Type B pancreatic cell (in vitro differentiated cells): ENCODE measurements around the gene MSL3. TPM values are rescaled to one million over a fixed set of nuclear protein-coding genes. Genes with fewer than 3 reads are reported as not detected.

Source experiments
- DNase-seq: peaks from one replicate; pipeline ENCODE4 v3.0.0; 2021; ENCODE audit warnings: mixed read lengths; ENCODE audit not compliant: unreplicated experiment; ENCODE audit errors: extremely low spot score
- H3K27ac Mint-ChIP-seq: 2 replicates; pipeline ENCODE4 v1.8.0; 2021; ENCODE audit warnings: mild to moderate bottlenecking, mixed read lengths
- H3K27me3 Mint-ChIP-seq: 2 replicates; pipeline ENCODE4 v1.8.0; 2021; ENCODE audit warnings: mixed read lengths
- H3K36me3 Mint-ChIP-seq: 2 replicates; pipeline ENCODE4 v1.8.0; 2021; ENCODE audit warnings: mixed read lengths
- H3K4me1 Mint-ChIP-seq: one replicate; pipeline ENCODE4 v1.8.0; 2021; ENCODE audit warnings: mixed read lengths; ENCODE audit not compliant: unreplicated experiment
- H3K4me3 Mint-ChIP-seq: 2 replicates; pipeline ENCODE4 v1.8.0; 2021; ENCODE audit warnings: mild to moderate bottlenecking, mixed read lengths
- H3K9me3 Mint-ChIP-seq: 2 replicates; pipeline ENCODE4 v1.8.0; 2021; ENCODE audit warnings: mixed read lengths
- total RNA-seq: library from RNA; stranded (reverse); gene quantifications from 2 replicates; pipeline ENCODE4 v1.2.1, GENCODE V29; 2021; ENCODE audit warnings: low replicate concordance
- TF ChIP-seq, protein P1 (sequence below): fragments of 200-600 bp; sonication (generic); conservative IDR thresholded peaks from 2 replicates; pipeline ENCODE4 v1.5.0; 2021; ENCODE audit warnings: antibody characterized with exemption, mild to moderate bottlenecking

The MSL3 gene
- total RNA-seq, 1 donor from 2014 or later, result 24.5 TPM

GRCh38 chrX:11755724-11756123 lies 2.3 kb upstream of the MSL3 start:
- no peaks in the 10 kb centered on the region for H3K9me3 Mint-ChIP-seq
- H3K27ac Mint-ChIP-seq, result peak overlapping the region; percentile 29
- H3K4me1 Mint-ChIP-seq, result peaks cover 5% of the 10 kb centered on the region
- no peaks in the 10 kb centered on the region for H3K27me3 Mint-ChIP-seq
- peak overlapping the region; percentile 33 for H3K4me3 Mint-ChIP-seq
- TF ChIP-seq, protein P1, sequence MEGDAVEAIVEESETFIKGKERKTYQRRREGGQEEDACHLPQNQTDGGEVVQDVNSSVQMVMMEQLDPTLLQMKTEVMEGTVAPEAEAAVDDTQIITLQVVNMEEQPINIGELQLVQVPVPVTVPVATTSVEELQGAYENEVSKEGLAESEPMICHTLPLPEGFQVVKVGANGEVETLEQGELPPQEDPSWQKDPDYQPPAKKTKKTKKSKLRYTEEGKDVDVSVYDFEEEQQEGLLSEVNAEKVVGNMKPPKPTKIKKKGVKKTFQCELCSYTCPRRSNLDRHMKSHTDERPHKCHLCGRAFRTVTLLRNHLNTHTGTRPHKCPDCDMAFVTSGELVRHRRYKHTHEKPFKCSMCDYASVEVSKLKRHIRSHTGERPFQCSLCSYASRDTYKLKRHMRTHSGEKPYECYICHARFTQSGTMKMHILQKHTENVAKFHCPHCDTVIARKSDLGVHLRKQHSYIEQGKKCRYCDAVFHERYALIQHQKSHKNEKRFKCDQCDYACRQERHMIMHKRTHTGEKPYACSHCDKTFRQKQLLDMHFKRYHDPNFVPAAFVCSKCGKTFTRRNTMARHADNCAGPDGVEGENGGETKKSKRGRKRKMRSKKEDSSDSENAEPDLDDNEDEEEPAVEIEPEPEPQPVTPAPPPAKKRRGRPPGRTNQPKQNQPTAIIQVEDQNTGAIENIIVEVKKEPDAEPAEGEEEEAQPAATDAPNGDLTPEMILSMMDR, result no peak
- no peaks in the 10 kb centered on the region for H3K36me3 Mint-ChIP-seq
- no peak for DNase-seq

- no peaks in the 10 kb centered on the region for H3K9me3 Mint-ChIP-seq
- TF ChIP-seq, protein P1, result no peak
- H3K4me3 Mint-ChIP-seq, result peak overlapping the region; percentile 74
- H3K4me1 Mint-ChIP-seq, result peaks cover 5% of the 10 kb centered on the region
- no peaks in the 10 kb centered on the region for H3K36me3 Mint-ChIP-seq
- peak overlapping the region; percentile 52 for H3K27ac Mint-ChIP-seq
- H3K27me3 Mint-ChIP-seq, result no peaks in the 10 kb centered on the region
- DNase-seq, result no peak
These were observed 1.4 kb upstream of the MSL3 start for GRCh38 chrX:11756354-11757318.

DNA sequence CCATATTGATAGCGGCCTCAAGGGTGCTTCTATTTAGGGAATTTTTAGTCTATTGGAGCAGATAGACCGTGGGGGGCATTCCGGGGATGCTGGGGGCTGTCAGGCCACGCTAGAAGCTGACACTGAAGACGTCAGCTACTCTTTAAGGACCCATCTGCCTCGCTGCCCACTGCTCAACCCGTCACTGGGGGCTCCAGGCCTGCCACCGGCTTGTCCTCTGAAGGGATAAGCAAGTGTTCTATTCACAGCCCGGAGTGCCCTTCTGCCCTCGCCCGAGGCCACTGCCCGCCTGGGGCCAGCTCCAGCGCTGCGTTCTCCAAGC lies 679 bp upstream of the MSL3 start:
- no peaks in the 10 kb centered on the region for H3K36me3 Mint-ChIP-seq
- H3K27me3 Mint-ChIP-seq, result no peaks in the 10 kb centered on the region
- H3K9me3 Mint-ChIP-seq, result no peaks in the 10 kb centered on the region
- TF ChIP-seq, protein P1, result no peak
- peaks cover 5% of the 10 kb centered on the region for H3K4me1 Mint-ChIP-seq
- H3K4me3 Mint-ChIP-seq, result peak overlapping the region; percentile 74
- no peak for DNase-seq
- no peak overlapping the region for H3K27ac Mint-ChIP-seq

DNA sequence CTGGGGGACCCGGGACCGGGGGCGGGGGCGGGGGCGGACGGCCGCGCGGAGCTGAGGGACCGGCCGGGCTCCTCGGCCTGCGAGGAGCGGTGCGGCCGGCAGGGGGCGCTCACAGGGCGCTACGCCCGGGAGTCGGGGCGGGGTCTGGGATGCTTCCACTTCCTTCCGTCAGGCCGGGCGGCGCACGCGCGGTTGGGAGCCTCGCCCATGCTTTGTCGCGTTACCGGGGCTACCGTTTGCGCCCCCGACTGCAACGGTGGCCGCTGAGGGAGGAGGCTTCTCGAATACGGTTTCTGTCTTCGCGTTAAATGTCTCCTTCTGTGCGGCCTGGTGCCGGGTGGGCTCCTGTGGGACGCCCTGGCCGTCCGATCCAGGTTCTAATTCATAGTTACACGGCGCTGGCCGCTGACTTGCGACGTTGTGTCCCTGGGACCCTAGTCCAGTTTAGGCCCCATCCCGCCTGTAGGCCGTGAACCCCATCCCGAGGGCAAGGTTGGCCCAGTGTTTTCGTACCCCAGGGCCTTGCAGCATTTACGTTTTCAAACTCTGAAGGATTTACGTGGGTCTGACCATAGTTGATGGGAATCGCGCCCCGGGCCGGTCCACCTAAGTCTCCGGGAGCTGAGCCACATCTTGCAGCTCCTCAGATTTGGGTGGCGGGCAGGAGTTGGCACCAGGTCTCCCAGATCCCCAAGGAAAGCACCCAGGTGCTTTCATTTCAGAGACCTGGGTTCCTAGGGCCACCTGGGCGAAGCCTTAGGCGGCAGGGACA lies 549 bp downstream of the MSL3 start:
- peak; percentile 89 for DNase-seq
- H3K27ac Mint-ChIP-seq, result peak overlapping the region; percentile 99
- peak overlapping the region; percentile 99 for H3K4me3 Mint-ChIP-seq
- no peaks in the 10 kb centered on the region for H3K36me3 Mint-ChIP-seq
- H3K4me1 Mint-ChIP-seq, result peaks cover 5% of the 10 kb centered on the region
- H3K27me3 Mint-ChIP-seq, result no peaks in the 10 kb centered on the region
- TF ChIP-seq, protein P1, result peak; percentile 88
- H3K9me3 Mint-ChIP-seq, result no peaks in the 10 kb centered on the region

GRCh38 chrX:11759172-11759460 lies 1.1 kb downstream of the MSL3 start:
- H3K27me3 Mint-ChIP-seq, result no peaks in the 10 kb centered on the region
- H3K36me3 Mint-ChIP-seq, result no peaks in the 10 kb centered on the region
- H3K9me3 Mint-ChIP-seq, result no peaks in the 10 kb centered on the region
- H3K4me1 Mint-ChIP-seq, result peaks cover 5% of the 10 kb centered on the region
- H3K4me3 Mint-ChIP-seq, result peak overlapping the region; percentile 99
- no peak for DNase-seq
- TF ChIP-seq, protein P1, result no peak
- peak overlapping the region; percentile 99 for H3K27ac Mint-ChIP-seq
